B cell (primary cell): Measurements from ENCODE around the gene STEAP1B. TPM values are rescaled to one million over a fixed set of nuclear protein-coding genes. Genes with fewer than 3 reads are reported as not detected.
"Not testable (repeated sequence)": the region's sequence is repeated elsewhere in the genome, so short reads cannot be mapped to it uniquely, and the experiment has no call there.

Experiments used
- ATAC-seq: fragments of 200-7000 bp; cut with Tn5 transposase; one replicate; pipeline ENCODE4 v1.10.0; 2021; ENCODE audit warnings: low read depth, mild to moderate bottlenecking, moderate number of reproducible peaks, moderate library complexity
- CTCF ChIA-PET: fragments of 350-600 bp; sonication (Branson Sonifier 250); formaldehyde crosslinking; loops from one replicate; lab custom pipeline; 2021; ENCODE audit warnings: antibody characterized with exemption, inconsistent platforms; lab: Charles Lee
- POLR2A ChIA-PET: fragments of 350-600 bp; sonication (Branson Sonifier 250); formaldehyde crosslinking; loops from one replicate; lab custom pipeline; 2021; ENCODE audit warnings: antibody characterized with exemption; lab: Charles Lee
- DNase-seq: peaks from one replicate; pipeline ENCODE4 v3.0.0; 2013
- H2AFZ ChIP-seq: 2 replicates; pipeline ENCODE4 v1.6.1; 2012; ENCODE audit warnings: mild to moderate bottlenecking, low read depth, low read length; ENCODE audit not compliant: insufficient read depth, poor library complexity, severe bottlenecking
- H3K27ac ChIP-seq, 2 donors: 1 replicate in 1 of 2; 2 replicates in 1 of 2; pipeline ENCODE4 v1.5.1; 2012 to 2013; ENCODE audit warnings: low read length in 2 of 2, mild to moderate bottlenecking in 2 of 2, moderate library complexity in 1 of 2
- H3K27me3 ChIP-seq, 4 experiments: fragments of 200-600 bp in 1 of 4; sonication (generic) in 1 of 4; replicated peaks in 1 of 4; 1 replicate in 2 of 4; 2 replicates in 2 of 4; pipeline versions ENCODE4 v1.6.1 to v1.7.0; 2013 to 2016; ENCODE audit warnings: low read length in 3 of 4, mild to moderate bottlenecking in 2 of 4, mixed read lengths in 1 of 4, moderate library complexity in 1 of 4; ENCODE audit not compliant: insufficient read depth in 4 of 4, control insufficient read depth in 3 of 4; ENCODE audit errors: control extremely low read depth in 1 of 4
- H3K36me3 ChIP-seq, 2 experiments: replicated peaks in 1 of 2; 1 replicate in 1 of 2; 2 replicates in 1 of 2; pipeline versions ENCODE4 v1.6.1 to v1.7.1; 2013; ENCODE audit warnings: low read length in 1 of 2; ENCODE audit not compliant: insufficient read depth in 2 of 2, control insufficient read depth in 1 of 2; ENCODE audit errors: control extremely low read depth in 1 of 2, extremely low read depth in 1 of 2
- H3K4me1 ChIP-seq, 2 donors: fragments of 200-600 bp in 1 of 2; sonication (generic) in 1 of 2; 1 replicate in 1 of 2; 2 replicates in 1 of 2; pipeline versions ENCODE4 v1.5.1 to v1.6.1; 2013 to 2017; ENCODE audit warnings: low read length in 2 of 2; ENCODE audit not compliant: control insufficient read depth in 2 of 2, insufficient read depth in 2 of 2
- H3K4me2 ChIP-seq: replicated peaks from 2 replicates; pipeline ENCODE3; 2012; ENCODE audit warnings: mild to moderate bottlenecking, low read depth, low read length; ENCODE audit not compliant: poor library complexity, severe bottlenecking
- H3K4me3 ChIP-seq, 5 experiments: fragments of 200-600 bp in 1 of 5; sonication (generic) in 1 of 5; 1 replicate in 3 of 5; 2 replicates in 2 of 5; pipeline versions ENCODE4 v1.5.1 to v1.7.0; 2011 to 2016; ENCODE audit warnings: low read length in 4 of 5, mild to moderate bottlenecking in 4 of 5, low read depth in 2 of 5, control low read depth in 1 of 5, moderate library complexity in 1 of 5; ENCODE audit not compliant: insufficient read depth in 1 of 5; ENCODE audit errors: control extremely low read depth in 1 of 5, extremely low read depth in 1 of 5
- H3K79me2 ChIP-seq: fragments of 200-600 bp; sonication (generic); one replicate; pipeline ENCODE4 v1.6.0; 2016; ENCODE audit warnings: low read length; ENCODE audit not compliant: control insufficient read depth, insufficient read depth
- H3K9ac ChIP-seq: fragments of 200-600 bp; sonication (generic); 2 replicates; pipeline ENCODE4 v1.6.1; 2017; ENCODE audit warnings: mild to moderate bottlenecking, low read length, moderate library complexity
- H3K9me3 ChIP-seq, 3 donors: one replicate each; pipeline versions ENCODE4 v1.6.1 to v1.7.1; 2013; ENCODE audit warnings: low read length in 2 of 3; ENCODE audit not compliant: control insufficient read depth in 2 of 3, insufficient read depth in 1 of 3; ENCODE audit errors: control extremely low read depth in 1 of 3
- H4K20me1 ChIP-seq: 2 replicates; pipeline ENCODE4 v1.6.0; 2012; ENCODE audit warnings: mild to moderate bottlenecking, low read length; ENCODE audit not compliant: insufficient read depth, control insufficient read depth, poor library complexity, severe bottlenecking
- H3K27ac Mint-ChIP-seq: one replicate; pipeline ENCODE4 v1.8.0; 2021; ENCODE audit warnings: mixed read lengths
- H3K27me3 Mint-ChIP-seq: one replicate; pipeline ENCODE4 v1.8.0; 2021; ENCODE audit warnings: mixed read lengths
- H3K4me1 Mint-ChIP-seq: one replicate; pipeline ENCODE4 v1.8.0; 2021; ENCODE audit warnings: mixed read lengths
- H3K4me3 Mint-ChIP-seq: one replicate; pipeline ENCODE4 v1.8.0; 2021; ENCODE audit warnings: mixed read lengths
- H3K9me3 Mint-ChIP-seq: one replicate; pipeline ENCODE4 v1.8.0; 2022; ENCODE audit warnings: mixed read lengths; ENCODE audit not compliant: insufficient read depth
- WGBS: methylation state at CpG from one replicate; pipeline ENCODE4 v1.1.5; 2013; ENCODE audit warnings: missing lambda C conversion rate; ENCODE audit not compliant: insufficient coverage; 5-methylcytosine and 5-hydroxymethylcytosine counted together
- intact Hi-C: fragments of 100-400 bp; cut with micrococcal nuclease; formaldehyde crosslinking; loops from one replicate; pipeline ENCODE4 v1.10.0; 2022
- polyA plus RNA-seq: library from polyadenylated mRNA; depleted of rRNA; stranded (reverse); fragments of >200 nt; gene quantifications from 2 replicates; pipeline ENCODE4 v1.2.3, GENCODE V29; 2012
- total RNA-seq, 2 donors: library from RNA; stranded (reverse); fragments of 120-200 nt in 1 of 2; gene quantifications; 1 replicate in 1 of 2; 2 replicates in 1 of 2; pipeline versions ENCODE4 v1.2.3 to v1.2.4, GENCODE V29; 2013 to 2022

Gene STEAP1B
- total and polyA plus RNA-seq, 2 donors (not counting 1 experiment from before 2014, with no cell fraction given): 8.8 to 24.7 TPM

DNA sequence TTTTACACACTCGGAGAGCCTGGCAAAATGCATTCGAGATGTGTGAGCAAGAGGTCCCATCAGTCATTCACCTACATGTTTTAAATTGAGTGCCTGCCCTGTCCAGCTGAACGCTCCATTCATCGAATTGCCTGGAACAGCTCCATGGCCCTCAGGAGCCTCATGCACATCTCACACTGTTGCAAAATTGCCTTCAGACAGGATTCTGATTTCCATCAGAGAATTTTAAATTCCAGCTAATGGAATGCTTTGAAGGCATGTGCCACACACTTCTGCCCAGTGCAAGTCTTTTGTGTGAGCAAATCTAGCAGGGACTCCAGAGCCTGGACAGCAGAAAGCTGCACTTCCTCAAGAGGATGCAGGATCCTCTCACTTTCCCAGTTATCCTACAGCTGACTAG lies 17.0 kb upstream of the STEAP1B start:
- H3K9ac ChIP-seq, CTCF ChIA-PET, H3K27ac ChIP-seq, H3K27ac Mint-ChIP-seq, H3K4me3 Mint-ChIP-seq, H3K4me3 ChIP-seq, H3K9me3 Mint-ChIP-seq, H3K4me1 ChIP-seq, H3K79me2 ChIP-seq, H3K27me3 ChIP-seq, H2AFZ ChIP-seq, H3K27me3 Mint-ChIP-seq, H3K4me2 ChIP-seq, intact Hi-C loops, DNase-seq, ATAC-seq, H4K20me1 ChIP-seq, H3K36me3 ChIP-seq, POLR2A ChIA-PET: not testable (repeated sequence)
- H3K9me3 ChIP-seq: peaks cover 0 to 11% (median 0%) of the 10 kb centered on the region in 3 donors
- peaks cover 11% of the 10 kb centered on the region for H3K4me1 Mint-ChIP-seq
- no CpG with 5 or more reads among the region's 4 CpGs for WGBS

DNA sequence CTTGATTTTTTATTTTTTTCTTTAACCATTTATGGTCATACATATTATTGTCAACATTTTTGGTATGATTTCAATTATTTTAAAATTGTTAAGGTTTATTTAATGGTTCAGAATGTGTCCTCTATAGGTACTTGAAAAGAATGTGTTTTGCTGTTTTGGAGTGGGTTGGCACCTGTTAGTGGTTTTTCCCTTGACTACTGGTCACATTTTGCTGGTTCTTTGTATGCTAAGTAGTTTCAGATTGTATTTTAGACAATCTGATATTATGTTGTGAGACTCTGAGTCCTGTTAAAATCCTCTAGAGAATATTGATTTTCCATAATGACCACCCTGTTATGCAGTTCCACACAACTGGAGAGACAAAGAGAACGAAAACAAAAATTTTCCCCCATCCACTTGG lies 15.0 kb upstream of the STEAP1B start:
- CTCF ChIA-PET, H3K9me3 Mint-ChIP-seq, H3K36me3 ChIP-seq, H3K27me3 Mint-ChIP-seq, H3K79me2 ChIP-seq, H3K4me3 Mint-ChIP-seq, H3K27me3 ChIP-seq, POLR2A ChIA-PET, H3K4me1 ChIP-seq, H3K4me3 ChIP-seq, H3K27ac ChIP-seq, H4K20me1 ChIP-seq, H3K9me3 ChIP-seq, H3K27ac Mint-ChIP-seq, DNase-seq, H2AFZ ChIP-seq, intact Hi-C loops, ATAC-seq, H3K9ac ChIP-seq, H3K4me2 ChIP-seq: not testable (repeated sequence)
- WGBS: no CpG with 5 or more reads among the region's 1 CpG
- peaks cover 11% of the 10 kb centered on the region for H3K4me1 Mint-ChIP-seq

DNA sequence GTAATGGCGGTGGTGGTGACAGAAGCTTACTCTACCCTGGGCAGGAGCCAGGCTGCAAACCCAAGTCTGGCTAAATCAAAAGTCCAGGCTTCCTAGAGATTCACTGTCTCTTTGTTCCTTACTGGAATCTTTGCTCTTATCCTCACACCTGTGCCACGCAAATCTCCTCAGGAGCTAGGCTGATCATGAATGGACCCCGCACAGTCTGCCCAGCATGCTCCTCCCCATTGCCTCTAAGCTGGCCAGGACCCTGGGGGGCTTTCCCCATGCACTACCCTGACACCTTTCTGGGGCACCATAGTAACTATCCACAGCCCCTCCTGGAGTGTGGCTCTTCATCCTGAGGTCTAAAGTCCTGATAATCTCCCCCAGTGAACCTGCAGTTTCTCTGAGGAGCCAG lies 7.3 kb upstream of the STEAP1B start:
- H3K9me3 ChIP-seq, CTCF ChIA-PET, H4K20me1 ChIP-seq, POLR2A ChIA-PET, H3K4me1 Mint-ChIP-seq, H2AFZ ChIP-seq, H3K4me2 ChIP-seq, H3K4me3 ChIP-seq, H3K4me3 Mint-ChIP-seq, H3K79me2 ChIP-seq, H3K9ac ChIP-seq, DNase-seq, H3K9me3 Mint-ChIP-seq, H3K4me1 ChIP-seq, H3K36me3 ChIP-seq, ATAC-seq, H3K27ac ChIP-seq, intact Hi-C loops, H3K27me3 ChIP-seq, H3K27ac Mint-ChIP-seq, H3K27me3 Mint-ChIP-seq: not testable (repeated sequence)
- 100% methylated on average over 3 of the region's 3 CpGs for WGBS

DNA sequence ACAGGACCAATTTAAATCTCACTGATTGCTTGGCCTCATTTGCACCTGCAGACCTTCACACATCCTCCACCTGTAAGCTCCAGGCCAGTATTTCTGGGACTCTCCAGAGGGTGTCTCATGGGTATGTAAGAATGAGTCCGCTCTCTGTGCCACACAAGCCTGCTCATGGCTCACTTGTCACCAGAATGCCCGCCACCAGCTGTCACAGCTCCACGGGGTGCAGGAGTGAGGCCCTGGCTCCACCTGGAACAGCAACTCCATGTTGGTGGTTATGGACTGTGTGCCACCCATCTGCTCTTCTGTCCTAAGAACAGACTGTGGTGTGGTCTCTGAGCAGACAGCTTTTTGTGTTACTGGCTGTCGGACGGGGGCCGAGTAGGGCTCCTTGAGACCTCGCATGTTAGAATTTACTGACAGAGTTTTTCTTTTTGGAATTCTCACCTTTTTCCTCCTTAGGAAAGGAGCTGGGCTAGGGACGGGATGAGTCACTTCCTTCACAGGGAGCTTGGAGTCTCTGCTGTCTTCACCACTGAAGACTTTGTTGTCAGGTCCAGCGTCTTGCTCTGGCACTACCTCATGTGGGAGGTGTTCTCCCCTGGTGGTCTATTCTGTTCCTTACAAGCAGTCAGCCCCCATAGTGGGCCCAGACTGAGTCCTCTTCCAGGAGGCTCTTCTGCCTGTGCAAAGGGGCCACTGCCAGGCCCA lies 6.5 kb upstream of the STEAP1B start:
- H3K27ac ChIP-seq, H3K4me3 Mint-ChIP-seq, H3K27me3 Mint-ChIP-seq, intact Hi-C loops, H3K27ac Mint-ChIP-seq, ATAC-seq, H3K36me3 ChIP-seq, H3K9ac ChIP-seq, DNase-seq, POLR2A ChIA-PET, H3K4me1 Mint-ChIP-seq, CTCF ChIA-PET, H3K4me2 ChIP-seq, H3K4me1 ChIP-seq, H3K27me3 ChIP-seq, H3K9me3 Mint-ChIP-seq, H3K9me3 ChIP-seq, H4K20me1 ChIP-seq, H3K79me2 ChIP-seq, H2AFZ ChIP-seq, H3K4me3 ChIP-seq: not testable (repeated sequence)
- 83% methylated on average over 3 of the region's 9 CpGs for WGBS
